Fibroblast of peridontal ligament (primary cell): ENCODE data around the gene HS6ST3.

Experiments used
- DNase-seq: peaks from one replicate; pipeline ENCODE4 v3.0.0-alpha.2; 2010; ENCODE audit errors: extremely low read depth

HS6ST3 gene

DNA sequence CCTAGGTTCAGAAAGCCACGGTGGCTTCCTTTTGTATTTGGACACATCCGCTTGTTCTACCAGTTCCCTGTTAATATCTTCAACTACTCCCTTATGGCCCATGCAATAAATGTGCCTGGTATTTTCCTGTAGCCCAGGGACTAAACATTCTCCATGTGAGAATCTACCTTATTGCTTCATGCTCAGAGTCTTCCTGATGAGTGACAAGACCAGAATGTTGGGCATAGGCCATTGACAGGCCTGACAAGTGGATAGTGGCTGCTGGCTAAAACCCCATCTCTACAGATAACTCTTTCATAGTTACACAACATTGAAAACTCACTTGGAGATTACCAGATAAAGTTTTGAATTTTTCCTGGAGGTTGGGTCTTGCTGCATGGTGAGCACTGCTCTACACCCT is 449.9 kb downstream of the HS6ST3 start:
- no peak for DNase-seq

GRCh38 chr13:96540670-96541069 is 450.8 kb downstream of the HS6ST3 start:
- no peak for DNase-seq

GRCh38 chr13:96542986-96543385 is 453.1 kb downstream of the HS6ST3 start:
- no peak for DNase-seq

DNA sequence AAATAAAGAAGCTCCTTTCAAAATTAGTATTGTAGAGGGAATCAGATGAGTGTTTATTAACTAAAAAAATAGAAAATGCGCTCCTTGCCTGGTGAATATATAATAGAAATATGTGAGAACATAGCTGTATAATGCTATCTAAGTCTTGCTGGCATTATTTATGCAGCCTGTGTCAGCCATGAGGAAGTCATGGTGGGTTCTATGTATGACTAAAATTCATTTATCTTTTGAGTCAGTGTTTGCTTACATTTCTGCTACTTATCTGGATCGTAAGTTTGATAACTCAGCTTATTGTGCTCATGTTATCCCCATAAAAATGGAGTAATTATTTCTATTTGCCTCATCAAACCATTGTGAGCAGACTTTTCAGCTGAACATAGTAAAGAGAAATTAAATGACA is 455.1 kb downstream of the HS6ST3 start:
- no peak for DNase-seq

DNA sequence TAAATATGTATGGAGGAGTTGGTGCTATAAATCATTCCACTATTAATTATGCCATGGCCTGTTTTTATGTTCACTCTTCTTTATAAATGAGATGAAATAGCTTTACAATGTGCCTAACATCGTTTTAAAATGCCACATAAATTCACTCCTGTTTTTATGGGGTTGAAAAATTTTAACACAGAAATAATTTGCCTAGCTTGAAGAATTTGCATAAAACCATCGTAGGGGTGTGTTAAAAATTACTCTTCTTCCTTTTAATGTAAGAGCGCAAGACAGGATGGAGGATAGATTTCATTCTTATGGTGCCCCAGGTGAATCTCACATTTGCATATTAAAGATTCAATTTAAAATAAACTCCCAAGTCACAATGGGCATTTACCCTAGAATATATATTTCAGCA is 456.6 kb downstream of the HS6ST3 start:
- DNase-seq, result no peak

- DNase-seq, result no peak
Measured at GRCh38 chr13:96551546-96551945, 461.6 kb downstream of the HS6ST3 start.

GRCh38 chr13:96552559-96552958 is 462.7 kb downstream of the HS6ST3 start:
- DNase-seq, result no peak

DNA sequence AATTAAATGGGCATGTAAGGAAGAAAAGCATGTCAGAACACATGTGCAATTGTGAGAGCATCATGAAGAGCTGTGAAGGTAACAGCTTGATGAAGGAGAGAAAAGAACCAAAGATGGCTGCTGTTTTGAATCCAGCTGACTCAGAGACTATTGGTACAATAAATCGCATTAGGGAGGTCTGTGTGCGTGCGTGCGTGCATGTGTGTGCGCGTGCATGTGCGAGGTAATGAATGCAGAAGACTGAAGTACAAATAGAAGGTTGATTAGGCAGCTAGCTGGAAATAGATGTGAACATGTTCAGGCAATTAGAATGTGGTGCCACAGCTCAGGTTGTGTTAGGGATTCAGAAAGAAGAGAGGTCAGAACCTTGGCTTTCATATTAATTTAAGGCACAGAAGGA is 463.9 kb downstream of the HS6ST3 start:
- no peak for DNase-seq

- DNase-seq, result no peak
Measured at GRCh38 chr13:96573563-96573962, 483.7 kb downstream of the HS6ST3 start.

DNA sequence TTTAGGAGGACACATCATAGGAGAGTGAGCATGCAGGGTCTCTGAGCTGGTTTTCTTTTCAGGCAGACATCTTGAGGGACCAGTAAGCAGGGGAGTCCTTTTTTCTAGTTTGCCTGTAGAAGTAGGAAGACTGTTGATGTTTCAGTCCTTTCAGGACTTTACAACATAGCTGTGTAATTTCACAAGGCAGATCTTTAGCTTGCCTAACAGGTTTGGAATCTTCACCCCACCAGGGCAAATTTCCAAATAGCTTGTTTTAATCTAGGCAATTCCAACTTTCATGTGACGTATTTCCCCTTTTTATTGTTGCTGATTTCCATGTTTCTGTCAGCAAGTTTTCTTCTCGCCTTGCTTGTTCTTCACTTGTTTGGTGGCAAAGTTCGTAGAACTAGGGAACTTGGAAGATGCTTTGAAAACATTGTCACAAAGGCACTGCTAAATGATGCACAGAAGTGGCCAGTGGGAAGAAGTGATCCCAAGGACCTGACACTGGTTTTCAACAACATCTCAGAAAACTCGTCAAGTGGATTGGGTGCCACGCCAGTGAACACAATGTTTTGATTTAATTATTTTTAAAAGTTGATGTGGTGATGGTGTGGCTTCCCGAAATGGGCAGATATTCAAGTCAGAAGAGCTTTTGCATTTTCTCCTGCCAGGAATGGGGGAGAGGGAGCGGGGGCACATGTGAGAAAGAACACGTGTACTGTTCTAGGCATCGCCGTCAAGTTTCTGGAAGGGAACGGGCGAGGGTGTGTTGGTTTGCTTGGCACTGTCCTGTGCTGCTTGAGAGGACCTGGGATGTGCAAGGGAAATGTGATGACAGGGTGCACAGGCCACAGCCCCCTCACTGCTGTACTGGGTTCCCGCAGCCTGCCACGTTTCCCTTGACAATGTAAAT is 485.8 kb downstream of the HS6ST3 start:
- no peak for DNase-seq

- no peak for DNase-seq
Measured at GRCh38 chr13:96581741-96582140, 491.8 kb downstream of the HS6ST3 start.

DNA sequence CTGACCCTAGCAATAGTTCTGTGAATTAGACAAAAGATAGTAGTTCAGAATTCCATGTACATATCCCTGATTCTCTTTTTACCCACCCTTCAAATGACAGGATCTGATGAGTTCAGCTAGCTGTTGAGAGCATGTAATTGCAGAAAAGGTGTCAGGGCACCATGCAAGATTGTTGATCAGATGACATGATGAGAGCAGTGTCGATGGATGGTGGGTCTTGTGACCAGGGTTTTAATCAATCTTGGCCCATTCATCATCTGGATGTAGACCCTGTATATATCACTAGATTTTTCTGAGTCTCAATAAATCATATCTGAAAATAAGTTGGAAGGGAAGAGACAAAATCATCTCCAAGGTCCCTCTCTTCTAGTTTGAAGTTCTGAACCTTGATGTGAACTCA is 525.3 kb downstream of the HS6ST3 start:
- DNase-seq, result no peak

DNA sequence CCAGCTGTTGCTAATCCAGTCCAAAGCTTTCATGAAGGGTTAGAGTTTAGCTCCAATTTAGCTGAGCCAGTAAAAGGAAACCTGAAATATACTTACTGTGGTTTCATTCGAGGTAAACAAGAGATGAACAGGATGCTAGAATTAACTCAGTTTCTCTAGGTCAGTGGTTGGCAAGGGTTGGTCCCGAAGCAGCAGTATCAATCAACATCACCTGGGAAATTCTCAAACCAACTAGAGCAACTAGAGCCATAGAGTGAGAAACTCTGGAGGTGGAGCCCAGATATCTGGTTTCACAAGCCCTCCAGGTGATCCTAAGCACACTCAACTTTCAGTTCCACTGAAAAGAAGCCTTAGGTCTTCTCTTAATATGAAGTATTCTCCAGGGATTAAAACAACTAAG is 527.6 kb downstream of the HS6ST3 start:
- no peak for DNase-seq

GRCh38 chr13:96621634-96622183 is 531.8 kb downstream of the HS6ST3 start:
- DNase-seq, result no peak

GRCh38 chr13:96629331-96629730 is 539.4 kb downstream of the HS6ST3 start:
- no peak for DNase-seq

- no peak for DNase-seq
Measured at GRCh38 chr13:96632536-96633320, 542.8 kb downstream of the HS6ST3 start.

DNA sequence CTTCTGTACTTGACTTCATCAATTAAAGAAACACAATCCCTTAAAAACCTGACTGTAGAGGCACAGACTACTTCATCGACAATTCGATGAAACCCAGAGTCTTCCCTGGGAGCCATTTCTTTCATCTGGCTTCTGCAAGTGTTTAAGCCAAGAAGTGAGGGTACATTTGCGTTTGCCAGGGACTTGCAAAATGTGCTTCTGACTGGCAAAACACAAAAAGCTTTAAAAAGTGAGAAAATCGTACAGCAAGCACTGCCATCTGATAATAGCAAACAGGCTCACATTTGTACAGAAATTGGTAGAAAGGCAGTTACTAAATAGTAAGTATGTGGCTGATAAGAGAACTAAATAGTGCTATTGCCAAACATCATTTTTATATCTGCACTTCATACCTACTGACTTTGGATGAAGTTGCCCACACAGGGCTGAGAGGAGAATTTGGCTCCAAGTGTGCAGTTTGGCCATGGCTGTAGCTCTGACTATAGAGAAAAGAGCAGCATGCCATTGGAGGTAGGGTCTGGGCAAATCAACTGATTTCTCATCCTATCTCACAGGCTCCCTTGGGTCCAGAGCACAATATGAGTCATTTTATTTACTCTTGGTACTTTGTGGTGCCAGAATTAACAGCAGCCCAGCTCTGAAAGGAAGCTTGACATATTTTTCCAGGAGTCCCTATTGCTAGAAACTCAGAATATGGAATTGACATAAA is 546.2 kb downstream of the HS6ST3 start:
- DNase-seq, result no peak

DNA sequence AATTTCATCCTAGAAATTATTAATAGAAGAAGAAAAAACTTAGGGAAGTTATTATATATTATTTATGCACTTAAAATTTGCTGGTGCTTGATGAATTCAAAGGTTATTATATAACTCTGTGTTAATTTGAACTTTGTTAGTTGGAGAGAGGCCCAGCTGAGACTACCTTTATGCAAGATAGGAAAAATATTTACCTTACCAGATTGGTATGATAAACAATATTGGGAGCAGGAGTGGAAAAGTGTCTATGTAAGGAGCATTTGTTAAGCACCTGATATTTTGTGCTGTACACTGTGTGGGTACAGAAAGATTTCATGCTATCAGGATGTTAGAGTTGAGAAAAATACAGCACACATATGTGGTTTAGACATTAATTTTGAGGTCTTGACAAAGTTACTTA is 547.1 kb downstream of the HS6ST3 start:
- no peak for DNase-seq

- no peak for DNase-seq
Measured at GRCh38 chr13:96646101-96646500, 556.2 kb downstream of the HS6ST3 start.

GRCh38 chr13:96646515-96647211 is 556.8 kb downstream of the HS6ST3 start:
- DNase-seq, result no peak

DNA sequence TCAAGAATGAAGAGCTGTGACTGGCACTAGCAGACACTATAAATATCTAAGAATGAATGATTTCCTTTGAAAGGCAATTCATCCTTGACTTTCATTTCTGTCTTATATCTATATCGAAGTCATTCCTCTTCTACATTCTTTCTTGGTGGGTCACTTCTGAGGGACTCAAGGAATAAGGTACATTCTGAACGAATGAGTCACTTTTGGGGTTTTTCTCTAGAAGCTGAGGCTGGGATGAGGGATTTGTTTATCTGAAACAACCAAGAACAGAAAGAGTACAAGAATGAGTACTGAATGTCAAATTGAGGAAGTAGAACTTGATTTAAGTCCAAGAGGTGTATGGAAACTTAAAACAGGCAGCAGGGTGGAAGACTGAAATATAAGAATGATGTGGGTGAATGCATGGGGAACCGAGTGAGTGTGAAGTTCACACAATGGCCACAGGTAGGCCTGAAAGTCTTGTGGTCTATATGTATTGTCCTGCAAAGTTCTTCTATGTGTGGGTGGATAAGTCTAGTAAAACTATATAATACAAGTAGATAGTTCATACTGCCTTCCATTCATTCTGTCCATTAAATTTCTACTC is 560.5 kb downstream of the HS6ST3 start:
- DNase-seq, result no peak
